Measurements from ENCODE around the gene DGKE. TPM values are rescaled to one million over a fixed set of nuclear protein-coding genes. Genes with fewer than 3 reads are reported as not detected.

DGKE gene
- total RNA-seq = 8.9 TPM

GRCh38 chr17:56833809-56834379 is at the start of gene DGKE, which contains the start of gene C17orf67:
DGKE (plus strand) TSS chr17:56834151; CDS start chr17:56834796, 645 bp downstream.
C17orf67 (minus strand) TSS chr17:56833920; CDS start chr17:56815810, 18,110 bp downstream.
- peak; percentile 94 to 97 (median 96) for DNase-seq (ENCODE audit: low read depth in 2 of 3, low spot score in 2 of 3)

- no peak for DNase-seq (ENCODE audit: low read depth in 2 of 3, low spot score in 2 of 3)
These were observed 48.5 kb upstream of the DGKE start for GRCh38 chr17:56785405-56785804.

GRCh38 chr17:56785997-56786680 is 47.8 kb upstream of the DGKE start:
- DNase-seq (ENCODE audit: low read depth in 2 of 3, low spot score in 2 of 3) = no peak

GRCh38 chr17:56786989-56787482 is 46.9 kb upstream of the DGKE start:
- peak in 2 of 3 donors; percentile 93 to 96 for DNase-seq (ENCODE audit: low read depth in 2 of 3, low spot score in 2 of 3)

- no peak for DNase-seq (ENCODE audit: low read depth in 2 of 3, low spot score in 2 of 3)
These were observed 41.7 kb upstream of the DGKE start for GRCh38 chr17:56792267-56792666.

GRCh38 chr17:56793531-56793930 is 40.4 kb upstream of the DGKE start:
- no peak for DNase-seq (ENCODE audit: low read depth in 2 of 3, low spot score in 2 of 3)

- DNase-seq (ENCODE audit: low read depth in 2 of 3, low spot score in 2 of 3) = no peak
These were observed 40.0 kb upstream of the DGKE start for GRCh38 chr17:56793957-56794356.

- no peak for DNase-seq (ENCODE audit: low read depth in 2 of 3, low spot score in 2 of 3)
These were observed 38.6 kb upstream of the DGKE start for GRCh38 chr17:56795221-56795865.

- no peak for DNase-seq (ENCODE audit: low read depth in 2 of 3, low spot score in 2 of 3)
These were observed 37.4 kb upstream of the DGKE start for GRCh38 chr17:56796536-56796935.

- DNase-seq (ENCODE audit: low read depth in 2 of 3, low spot score in 2 of 3) = no peak
These were observed 35.0 kb upstream of the DGKE start for GRCh38 chr17:56798916-56799315.

- DNase-seq (ENCODE audit: low read depth in 2 of 3, low spot score in 2 of 3) = no peak
These were observed 32.3 kb upstream of the DGKE start for GRCh38 chr17:56801459-56802178.

- no peak for DNase-seq (ENCODE audit: low read depth in 2 of 3, low spot score in 2 of 3)
These were observed 30.9 kb upstream of the DGKE start for GRCh38 chr17:56803071-56803470.

- DNase-seq (ENCODE audit: low read depth in 2 of 3, low spot score in 2 of 3) = no peak
These were observed 29.5 kb upstream of the DGKE start for GRCh38 chr17:56804454-56804853.

GRCh38 chr17:56806949-56807348 is 27.0 kb upstream of the DGKE start:
- no peak for DNase-seq (ENCODE audit: low read depth in 2 of 3, low spot score in 2 of 3)

- no peak for DNase-seq (ENCODE audit: low read depth in 2 of 3, low spot score in 2 of 3)
These were observed 26.2 kb upstream of the DGKE start for GRCh38 chr17:56807723-56808122.

GRCh38 chr17:56808503-56808902 is 25.4 kb upstream of the DGKE start:
- DNase-seq (ENCODE audit: low read depth in 2 of 3, low spot score in 2 of 3) = no peak

GRCh38 chr17:56809106-56809819 is 24.7 kb upstream of the DGKE start:
- DNase-seq (ENCODE audit: low read depth in 2 of 3, low spot score in 2 of 3) = no peak

GRCh38 chr17:56809820-56810179 is 24.2 kb upstream of the DGKE start:
- DNase-seq (ENCODE audit: low read depth in 2 of 3, low spot score in 2 of 3) = no peak

- DNase-seq (ENCODE audit: low read depth in 2 of 3, low spot score in 2 of 3) = no peak
These were observed 23.6 kb upstream of the DGKE start for GRCh38 chr17:56810343-56810742.
